ENCODE measurements around the gene MRPS21.
"Not testable (repeated sequence)": the region's sequence is repeated elsewhere in the genome, so short reads cannot be mapped to it uniquely, and the experiment has no call there.

The MRPS21 gene

GRCh38 chr1:150281758-150282557 is 11.7 kb upstream of the MRPS21 start, which contains the start of gene CIART:
Gene CIART, plus strand, starts transcription at chr1:150282554. Its CDS starts 714 bp downstream, at chr1:150283268.
- DNase-seq (ENCODE audit: low spot score): peak; percentile 99

GRCh38 chr1:150282558-150282958 is 11.1 kb upstream of the MRPS21 start:
- no peak for DNase-seq (ENCODE audit: low spot score)

DNA sequence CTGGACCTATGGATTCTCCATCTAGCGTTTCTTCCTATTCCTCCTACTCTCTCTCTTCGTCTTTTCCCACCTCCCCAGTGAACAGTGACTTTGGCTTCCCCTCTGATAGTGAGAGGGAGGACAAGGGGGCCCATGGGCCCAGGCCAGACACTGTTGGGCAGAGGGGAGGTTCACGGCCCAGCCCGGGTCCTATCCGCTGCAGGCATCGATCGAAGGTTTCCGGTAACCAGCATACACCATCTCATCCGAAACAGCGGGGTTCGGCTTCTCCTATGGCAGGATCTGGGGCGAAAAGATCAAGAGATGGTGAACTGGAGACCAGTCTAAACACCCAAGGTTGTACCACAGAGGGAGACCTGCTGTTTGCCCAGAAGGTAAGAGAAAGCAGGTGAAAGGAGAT is 10.4 kb upstream of the MRPS21 start:
- DNase-seq (ENCODE audit: low spot score): no peak

- no peak for DNase-seq (ENCODE audit: low spot score)
These were observed 5.3 kb upstream of the MRPS21 start for GRCh38 chr1:150288382-150288781.

- DNase-seq (ENCODE audit: low spot score): no peak
These were observed 4.8 kb upstream of the MRPS21 start for GRCh38 chr1:150288822-150289221.

GRCh38 chr1:150295476-150295875 is 1.8 kb downstream of the MRPS21 start:
- DNase-seq (ENCODE audit: low spot score): no peak

- peak; percentile 32 for DNase-seq (ENCODE audit: low spot score)
These were observed 6.1 kb downstream of the MRPS21 start for GRCh38 chr1:150299716-150300115.

- no peak for DNase-seq (ENCODE audit: low spot score)
These were observed 8.7 kb downstream of the MRPS21 start for GRCh38 chr1:150302338-150302737.

DNA sequence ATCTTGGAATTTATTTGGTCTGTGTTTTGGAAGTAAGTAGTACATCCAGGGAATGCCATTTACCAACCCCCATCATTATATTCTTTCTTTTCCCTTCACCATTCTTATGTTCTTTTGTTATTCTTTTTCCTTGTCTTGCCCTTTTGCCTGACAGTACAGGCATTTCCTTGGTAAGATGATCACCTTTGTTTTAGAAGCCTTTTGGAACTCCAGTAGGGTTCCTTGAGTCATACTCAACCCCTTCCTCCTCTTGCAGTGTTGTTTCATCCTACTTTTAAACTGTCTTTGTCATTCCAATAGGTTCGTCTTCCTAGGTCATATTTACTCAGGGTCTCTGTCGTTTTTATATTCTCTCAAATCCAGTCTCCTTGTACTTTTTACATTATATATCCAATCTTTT is 9.2 kb downstream of the MRPS21 start:
- no peak for DNase-seq (ENCODE audit: low spot score)

GRCh38 chr1:150308585-150308984 is 14.9 kb downstream of the MRPS21 start:
- DNase-seq (ENCODE audit: low spot score): not testable (repeated sequence)

- no peak for DNase-seq (ENCODE audit: low spot score)
These were observed 16.3 kb downstream of the MRPS21 start for GRCh38 chr1:150309758-150310508.

GRCh38 chr1:150311762-150312161 is 18.1 kb downstream of the MRPS21 start:
- no peak for DNase-seq (ENCODE audit: low spot score)

GRCh38 chr1:150314691-150315090 is 21.0 kb downstream of the MRPS21 start:
- not testable (repeated sequence) for DNase-seq (ENCODE audit: low spot score)

- no peak for DNase-seq (ENCODE audit: low spot score)
These were observed 27.0 kb downstream of the MRPS21 start for GRCh38 chr1:150320667-150320978.

DNA sequence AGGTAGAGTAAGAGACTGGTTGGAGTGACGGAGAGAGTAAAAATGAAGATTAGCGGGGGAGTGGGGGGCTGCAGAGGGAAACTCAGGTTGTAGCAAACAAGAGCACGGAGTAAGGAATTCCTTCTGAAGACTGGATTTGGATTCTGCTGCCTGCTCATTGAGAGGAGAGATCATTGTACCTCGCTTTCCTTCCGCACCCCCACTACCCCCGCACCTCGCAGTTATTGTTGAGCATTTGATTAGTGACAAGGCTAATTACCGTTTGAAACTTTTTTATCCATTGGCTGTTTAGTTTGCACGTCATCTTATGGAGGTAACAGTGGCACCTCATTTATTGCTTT is 28.1 kb downstream of the MRPS21 start:
- no peak for DNase-seq (ENCODE audit: low spot score)

DNA sequence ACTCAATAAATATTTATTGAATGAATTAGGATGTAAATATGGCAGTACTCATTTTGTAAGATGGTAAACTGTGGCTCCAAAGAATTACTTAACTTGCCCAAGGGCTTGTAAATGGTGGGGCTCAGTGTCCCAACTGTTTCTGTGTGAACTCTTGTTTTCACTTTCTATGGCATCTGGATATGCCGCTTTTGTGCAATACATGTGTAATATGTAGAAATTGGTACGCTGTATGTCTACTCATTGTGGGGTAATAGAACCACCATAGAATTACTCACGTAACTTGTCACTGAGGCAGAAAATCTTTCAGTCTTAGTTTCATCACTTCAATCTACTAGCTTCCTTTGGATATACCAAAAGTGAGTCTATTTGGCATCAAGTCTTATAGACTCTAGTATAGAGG is 28.6 kb downstream of the MRPS21 start:
- no peak for DNase-seq (ENCODE audit: low spot score)

DNA sequence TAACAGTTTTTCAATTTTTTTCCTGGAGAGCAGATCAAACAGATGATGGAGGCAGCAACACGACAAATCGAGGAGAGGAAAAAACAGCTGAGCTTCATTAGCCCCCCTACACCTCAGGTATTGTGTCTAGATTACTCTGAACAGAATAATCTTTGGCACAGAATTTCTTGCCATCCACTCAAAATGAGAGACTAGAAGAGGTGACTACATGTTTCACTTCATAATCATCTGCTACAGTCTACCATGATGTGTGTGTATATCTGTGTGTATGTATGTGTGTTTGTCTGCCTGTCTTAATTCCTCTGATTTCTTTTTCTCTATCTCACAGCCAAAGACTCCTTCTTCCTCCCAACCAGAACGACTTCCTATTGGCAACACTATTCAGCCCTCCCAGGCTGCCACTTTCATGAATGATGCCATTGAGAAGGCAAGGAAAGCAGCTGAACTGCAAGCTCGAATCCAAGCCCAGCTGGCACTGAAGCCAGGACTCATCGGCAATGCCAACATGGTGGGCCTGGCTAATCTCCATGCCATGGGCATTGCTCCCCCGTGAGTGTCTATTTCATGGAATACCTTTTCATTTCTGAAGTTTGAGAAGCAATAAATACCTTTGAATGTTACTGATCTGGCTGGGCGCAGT is 39.1 kb downstream of the MRPS21 start:
- DNase-seq (ENCODE audit: low spot score): no peak

DNA sequence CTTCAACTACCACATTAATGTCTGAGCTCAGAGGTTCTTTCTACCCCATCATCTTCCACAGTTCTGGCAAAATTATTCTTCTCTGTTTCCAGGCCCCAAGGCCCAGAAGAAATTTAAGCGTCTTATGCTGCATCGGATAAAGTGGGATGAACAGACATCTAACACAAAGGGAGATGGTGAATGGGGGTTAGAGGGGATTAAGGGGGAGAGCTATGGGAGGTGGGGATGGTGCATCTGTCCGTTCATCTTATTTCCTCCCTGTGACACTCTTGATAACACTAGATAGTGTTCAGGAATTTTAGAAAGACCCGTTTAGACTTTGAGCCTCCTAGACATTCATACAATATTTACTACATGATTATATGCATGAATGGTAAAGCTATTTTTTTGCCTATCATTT is 52.7 kb downstream of the MRPS21 start:
- DNase-seq (ENCODE audit: low spot score): no peak

DNA sequence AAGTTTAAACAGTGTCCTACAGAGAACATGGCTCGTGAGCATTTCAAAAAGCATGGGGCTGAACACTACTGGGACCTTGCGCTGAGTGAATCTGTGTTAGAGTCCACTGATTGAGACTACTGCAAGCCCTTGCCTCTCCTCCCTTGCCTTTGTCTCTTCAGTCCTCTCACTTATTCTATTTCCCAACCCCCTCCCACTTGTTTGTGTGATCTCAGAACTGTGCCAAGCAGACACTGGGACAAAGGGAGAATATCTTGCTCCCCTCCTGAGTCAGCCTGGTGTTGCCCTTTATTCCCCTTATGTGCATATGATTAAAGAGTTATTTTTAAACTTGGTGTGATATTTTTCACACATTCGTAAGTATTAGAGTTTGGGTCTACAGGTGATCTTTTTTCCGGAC is 59.2 kb downstream of the MRPS21 start:
- no peak for DNase-seq (ENCODE audit: low spot score)
